WTC11 (cell line): ENCODE data around the gene KLK15. TPM values are rescaled to one million over a fixed set of nuclear protein-coding genes. Genes with fewer than 3 reads are reported as not detected.

Source experiments
- ATAC-seq: fragments of 200-7000 bp; cut with Tn5 transposase; 2 replicates; pipeline ENCODE4 v1.10.0; 2021; ENCODE audit warnings: mild to moderate bottlenecking, moderate library complexity
- CTCF ChIA-PET: fragments of 300-600 bp; sonication (Branson Sonifier 250); formaldehyde crosslinking; loops from one replicate; lab custom pipeline; 2021; ENCODE audit warnings: antibody characterized with exemption; lab: Charles Lee
- POLR2A ChIA-PET: fragments of 350-600 bp; sonication (Branson Sonifier 250); formaldehyde crosslinking; loops from one replicate; lab custom pipeline; 2021; ENCODE audit warnings: antibody characterized with exemption; lab: Charles Lee
- DNase-seq: peaks from one replicate; pipeline ENCODE4 v3.0.0; 2021; ENCODE audit warnings: low spot score
- H3K27ac Mint-ChIP-seq: 2 replicates; pipeline ENCODE4 v1.8.0; 2021; ENCODE audit warnings: mixed read lengths
- H3K27me3 Mint-ChIP-seq: 2 replicates; pipeline ENCODE4 v1.8.0; 2021; ENCODE audit warnings: low read depth, mild to moderate bottlenecking, moderate library complexity, mixed read lengths
- H3K36me3 Mint-ChIP-seq: 2 replicates; pipeline ENCODE4 v1.8.0; 2021; ENCODE audit warnings: mixed read lengths
- H3K4me1 Mint-ChIP-seq: 2 replicates; pipeline ENCODE4 v1.8.0; 2022; ENCODE audit warnings: mixed read lengths
- H3K4me3 Mint-ChIP-seq: 2 replicates; pipeline ENCODE4 v1.8.0; 2021; ENCODE audit warnings: mild to moderate bottlenecking, moderate library complexity, mixed read lengths
- H3K9me3 Mint-ChIP-seq: 2 replicates; pipeline ENCODE4 v1.8.0; 2021; ENCODE audit warnings: mixed read lengths
- CBFB ChIP-seq: sonication (generic); formaldehyde crosslinking; IDR thresholded peaks from 2 replicates; pipeline ENCODE4 v1.8.1; 2022; ENCODE audit warnings: mild to moderate bottlenecking, low read depth, missing genetic modification reagents
- CREB1 ChIP-seq: sonication (generic); formaldehyde crosslinking; IDR thresholded peaks from 2 replicates; pipeline ENCODE4 v1.8.0; 2023; ENCODE audit warnings: mild to moderate bottlenecking, missing genetic modification reagents
- EMX1 ChIP-seq: fragments of 250-450 bp; sonication (Bioruptor Pico); IDR thresholded peaks from 2 replicates; pipeline ENCODE4 v1.8.0; 2021; ENCODE audit warnings: mild to moderate bottlenecking
- MXD4 ChIP-seq: fragments of 250-450 bp; sonication (Bioruptor Pico); IDR thresholded peaks from 2 replicates; pipeline ENCODE4 v1.8.0; 2021; ENCODE audit warnings: mild to moderate bottlenecking, moderate library complexity, borderline replicate concordance
- NFYB ChIP-seq: sonication (generic); formaldehyde crosslinking; conservative IDR thresholded peaks from 2 replicates; pipeline ENCODE4 v1.8.0; 2022; ENCODE audit warnings: low read depth, missing genetic modification reagents
- NR2C2 ChIP-seq: sonication (generic); formaldehyde crosslinking; IDR thresholded peaks from 2 replicates; pipeline ENCODE4 v1.8.0; 2022; ENCODE audit warnings: mild to moderate bottlenecking, missing genetic modification reagents
- PRRX2 ChIP-seq: fragments of 250-450 bp; sonication (Bioruptor Pico); IDR thresholded peaks from 2 replicates; pipeline ENCODE4 v1.8.0; 2021; ENCODE audit warnings: mild to moderate bottlenecking
- ZNF138 ChIP-seq: sonication (generic); formaldehyde crosslinking; conservative IDR thresholded peaks from 2 replicates; pipeline ENCODE4 v1.8.1; 2022; ENCODE audit warnings: mild to moderate bottlenecking, moderate library complexity, missing genetic modification reagents
- ZNF232 ChIP-seq: sonication (generic); formaldehyde crosslinking; IDR thresholded peaks from 2 replicates; pipeline ENCODE4 v1.8.0; 2022; ENCODE audit warnings: mild to moderate bottlenecking, missing genetic modification reagents
- ZNF263 ChIP-seq: sonication (generic); formaldehyde crosslinking; IDR thresholded peaks from 2 replicates; pipeline ENCODE4 v1.8.1; 2022; ENCODE audit warnings: low read depth, mild to moderate bottlenecking, moderate library complexity, missing genetic modification reagents
- total RNA-seq: library from RNA; stranded (reverse); gene quantifications from 3 replicates; pipeline ENCODE4 v1.2.3, GENCODE V29; 2021
- TF ChIP-seq, protein P1 (sequence below): fragments of 250-450 bp; sonication (Bioruptor Pico); IDR thresholded peaks from 2 replicates; pipeline ENCODE4 v1.9.0; 2021; ENCODE audit warnings: mild to moderate bottlenecking
- TF ChIP-seq, protein P2 (sequence below): sonication (generic); formaldehyde crosslinking; IDR thresholded peaks from 2 replicates; pipeline ENCODE4 v1.8.1; 2022; ENCODE audit warnings: mild to moderate bottlenecking, moderate library complexity, missing genetic modification reagents
- TF ChIP-seq, protein P3 (sequence below): sonication (generic); formaldehyde crosslinking; conservative IDR thresholded peaks from 2 replicates; pipeline ENCODE4 v1.8.1; 2022; ENCODE audit warnings: mild to moderate bottlenecking, missing genetic modification reagents
- TF ChIP-seq, protein P4 (sequence below): sonication (generic); formaldehyde crosslinking; IDR thresholded peaks from 2 replicates; pipeline ENCODE4 v1.8.1; 2023; ENCODE audit warnings: mild to moderate bottlenecking, missing genetic modification reagents
- TF ChIP-seq, protein P5 (sequence below): fragments of 250-450 bp; sonication (Bioruptor Pico); IDR thresholded peaks from 2 replicates; pipeline ENCODE4 v1.8.0; 2021; ENCODE audit warnings: mild to moderate bottlenecking
- TF ChIP-seq, protein P6 (sequence below): sonication (generic); formaldehyde crosslinking; IDR thresholded peaks from 2 replicates; pipeline ENCODE4 v1.8.1; 2023; ENCODE audit warnings: mild to moderate bottlenecking, missing genetic modification reagents, moderate library complexity
- TF ChIP-seq, protein P7 (sequence below): fragments of 250-450 bp; sonication (Bioruptor Pico); IDR thresholded peaks from 2 replicates; pipeline ENCODE4 v1.9.0; 2021; ENCODE audit warnings: mild to moderate bottlenecking

Gene KLK15
- total RNA-seq, 1 experiment from 2014 or later = not detected

DNA sequence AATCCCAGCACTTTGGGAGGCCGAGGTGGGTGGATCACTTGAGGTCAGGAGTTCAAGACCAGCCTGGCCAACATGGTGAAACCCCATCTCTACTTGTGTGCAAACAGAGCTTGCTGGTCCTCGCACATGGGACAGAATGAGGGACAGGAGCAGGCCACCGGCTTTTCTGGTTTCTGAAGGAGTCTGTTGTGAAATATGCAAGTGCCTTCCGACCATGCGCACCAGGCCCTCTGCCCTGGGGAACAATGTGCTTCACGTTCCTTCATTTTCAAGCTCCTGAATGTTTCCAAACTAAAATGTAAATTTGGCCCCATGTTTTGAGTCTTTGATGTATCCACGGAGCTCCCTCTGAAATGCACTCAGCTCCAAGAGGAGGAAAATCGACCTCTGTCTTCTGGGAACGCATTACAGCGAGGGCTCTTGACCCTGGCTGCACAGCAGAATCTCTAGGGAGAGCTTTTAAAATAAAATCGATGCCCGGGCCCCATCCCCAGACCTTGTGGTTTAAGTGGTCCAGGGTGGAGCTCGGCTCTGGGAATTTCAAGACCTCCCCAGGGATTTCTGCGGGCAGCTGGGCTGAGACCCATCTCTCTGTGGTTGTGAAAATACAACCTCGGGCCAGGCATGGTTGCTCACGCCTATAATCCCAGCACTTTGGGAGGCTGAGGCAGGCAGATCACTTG, 52.5 kb downstream of the KLK15 start:
- H3K36me3 Mint-ChIP-seq = no peaks in the 10 kb centered on the region
- H3K9me3 Mint-ChIP-seq = no peaks in the 10 kb centered on the region
- ATAC-seq (no peak), DNase-seq (no peak)
- H3K27me3 Mint-ChIP-seq = peaks cover 78% of the 10 kb centered on the region
- peaks cover 30% of the 10 kb centered on the region for H3K4me1 Mint-ChIP-seq
- POLR2A ChIA-PET = interaction anchor here (0.7 to 1.4 kb wide), 2 partner anchors 52 to 56 kb away, joined by 3 to 4 read pairs; no protein-coding TSS in a partner anchor
- TF ChIP-seq CBFB (CRISPR knock-in tag) (no peak), MXD4 (CRISPR knock-in tag) (no peak), NFYB (CRISPR knock-in tag) (no peak), PRRX2 (CRISPR knock-in tag) (no peak)
- TF ChIP-seq, protein P1, sequence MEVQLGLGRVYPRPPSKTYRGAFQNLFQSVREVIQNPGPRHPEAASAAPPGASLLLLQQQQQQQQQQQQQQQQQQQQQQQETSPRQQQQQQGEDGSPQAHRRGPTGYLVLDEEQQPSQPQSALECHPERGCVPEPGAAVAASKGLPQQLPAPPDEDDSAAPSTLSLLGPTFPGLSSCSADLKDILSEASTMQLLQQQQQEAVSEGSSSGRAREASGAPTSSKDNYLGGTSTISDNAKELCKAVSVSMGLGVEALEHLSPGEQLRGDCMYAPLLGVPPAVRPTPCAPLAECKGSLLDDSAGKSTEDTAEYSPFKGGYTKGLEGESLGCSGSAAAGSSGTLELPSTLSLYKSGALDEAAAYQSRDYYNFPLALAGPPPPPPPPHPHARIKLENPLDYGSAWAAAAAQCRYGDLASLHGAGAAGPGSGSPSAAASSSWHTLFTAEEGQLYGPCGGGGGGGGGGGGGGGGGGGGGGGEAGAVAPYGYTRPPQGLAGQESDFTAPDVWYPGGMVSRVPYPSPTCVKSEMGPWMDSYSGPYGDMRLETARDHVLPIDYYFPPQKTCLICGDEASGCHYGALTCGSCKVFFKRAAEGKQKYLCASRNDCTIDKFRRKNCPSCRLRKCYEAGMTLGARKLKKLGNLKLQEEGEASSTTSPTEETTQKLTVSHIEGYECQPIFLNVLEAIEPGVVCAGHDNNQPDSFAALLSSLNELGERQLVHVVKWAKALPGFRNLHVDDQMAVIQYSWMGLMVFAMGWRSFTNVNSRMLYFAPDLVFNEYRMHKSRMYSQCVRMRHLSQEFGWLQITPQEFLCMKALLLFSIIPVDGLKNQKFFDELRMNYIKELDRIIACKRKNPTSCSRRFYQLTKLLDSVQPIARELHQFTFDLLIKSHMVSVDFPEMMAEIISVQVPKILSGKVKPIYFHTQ (CRISPR knock-in tag) = no peak
- TF ChIP-seq, all 79 proteins: peak for 0
- Mint-ChIP-seq H3K27ac (no peak overlapping the region), H3K4me3 (no peak overlapping the region)
- CTCF ChIA-PET = interaction anchor here (0.8 to 10.3 kb wide), 5 partner anchors 52 to 225 kb away, joined by 3 to 195 read pairs (median 12); partner anchors contain the start of genes CLEC11A and SHANK1

DNA sequence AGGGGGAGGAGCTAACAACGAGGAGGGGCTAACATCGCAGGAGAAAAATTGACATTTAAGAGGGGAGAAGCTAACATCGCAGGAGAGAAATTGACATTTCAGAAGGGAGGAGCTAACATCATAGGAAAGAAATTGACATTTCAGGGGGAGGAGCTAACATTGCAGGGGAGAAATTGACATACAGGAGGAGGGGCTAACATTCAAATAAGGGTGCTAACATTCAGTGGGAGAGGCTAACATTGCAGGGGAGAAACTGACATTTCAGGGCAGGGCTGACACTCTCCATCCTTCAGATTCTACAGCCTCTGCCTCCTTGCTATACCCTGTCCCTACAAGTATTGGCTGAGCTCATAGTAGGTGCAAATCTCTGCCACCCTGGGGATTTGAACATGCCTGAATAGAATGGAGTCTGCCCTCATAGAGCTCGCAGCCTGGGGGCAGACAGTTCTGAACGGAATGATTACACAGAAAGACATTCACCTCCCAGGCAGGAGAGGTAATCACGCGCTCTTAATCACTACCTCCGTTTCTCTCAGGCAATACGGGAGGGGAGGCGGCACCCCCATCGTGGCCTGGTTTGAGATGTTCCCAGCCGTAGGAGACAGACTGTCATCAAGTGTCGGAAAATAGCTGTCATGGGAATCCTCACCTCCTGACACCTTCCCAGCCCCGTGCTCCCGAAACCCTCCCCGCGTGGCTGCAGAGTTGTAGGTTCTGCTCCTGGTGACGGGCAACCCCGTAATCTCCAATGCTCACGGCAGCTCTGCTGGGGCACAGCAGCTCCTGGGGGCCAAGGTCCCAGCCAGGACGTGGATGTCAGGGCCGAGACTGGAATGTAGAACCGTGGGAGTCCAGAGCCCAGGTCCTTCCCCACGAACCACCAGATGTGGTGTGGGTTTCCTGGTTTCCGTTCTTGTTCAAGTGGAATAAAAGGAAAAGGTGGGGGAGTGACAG, 53.6 kb downstream of the KLK15 start:
- Mint-ChIP-seq H3K4me3 (no peak overlapping the region), H3K9me3 (no peaks in the 10 kb centered on the region), H3K4me1 (peaks cover 30% of the 10 kb centered on the region), H3K27me3 (peaks cover 84% of the 10 kb centered on the region), H3K36me3 (no peaks in the 10 kb centered on the region), H3K27ac (no peak overlapping the region)
- TF ChIP-seq ZNF138 (CRISPR knock-in tag) (no peak), ZNF232 (CRISPR knock-in tag) (no peak)
- TF ChIP-seq, protein P2, sequence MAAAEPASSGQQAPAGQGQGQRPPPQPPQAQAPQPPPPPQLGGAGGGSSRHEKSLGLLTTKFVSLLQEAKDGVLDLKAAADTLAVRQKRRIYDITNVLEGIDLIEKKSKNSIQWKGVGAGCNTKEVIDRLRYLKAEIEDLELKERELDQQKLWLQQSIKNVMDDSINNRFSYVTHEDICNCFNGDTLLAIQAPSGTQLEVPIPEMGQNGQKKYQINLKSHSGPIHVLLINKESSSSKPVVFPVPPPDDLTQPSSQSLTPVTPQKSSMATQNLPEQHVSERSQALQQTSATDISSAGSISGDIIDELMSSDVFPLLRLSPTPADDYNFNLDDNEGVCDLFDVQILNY (CRISPR knock-in tag) = no peak
- ChIA-PET CTCF (interaction anchor here (0.8 to 10.3 kb wide), 13 partner anchors 11 to 423 kb away, joined by 3 to 195 read pairs (median 7); partner anchors contain the start of genes C19orf81, CLEC11A and SHANK1), POLR2A (interaction anchor here (1.4 to 1.9 kb wide), 2 partner anchors 55 kb away, joined by 3 to 7 read pairs; no protein-coding TSS in a partner anchor)
- ATAC-seq (no peak), DNase-seq (no peak)

DNA sequence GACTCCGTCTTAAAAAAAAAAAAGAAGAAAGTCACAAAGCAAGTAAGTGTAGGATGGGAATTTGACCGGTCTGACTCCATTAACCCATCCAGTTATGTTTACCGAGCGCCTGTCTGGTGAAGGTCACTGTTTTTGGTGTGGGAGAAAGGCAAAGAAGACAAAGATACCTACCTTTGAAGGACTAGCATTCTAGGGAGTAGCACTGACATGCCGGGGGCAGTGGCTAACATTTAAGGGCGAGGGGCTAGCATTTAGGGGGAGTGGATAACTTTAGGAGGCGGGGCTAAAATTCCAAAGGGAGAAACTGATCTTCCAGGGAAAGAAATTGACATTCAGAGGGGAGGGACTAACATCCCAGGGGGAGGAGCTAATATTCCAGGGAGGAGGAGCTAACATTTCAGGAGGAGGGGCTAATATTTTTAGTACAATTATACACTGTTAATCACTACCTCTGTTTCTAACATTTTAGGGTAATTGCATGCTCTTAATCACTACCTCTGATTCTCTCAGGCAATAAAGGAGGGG, 54.4 kb downstream of the KLK15 start:
- ChIA-PET POLR2A (interaction anchor here (1.9 kb wide), 1 partner anchor 54 kb away, joined by 7 read pairs; no protein-coding TSS in a partner anchor), CTCF (interaction anchor here (0.8 to 10.3 kb wide), 13 partner anchors 12 to 422 kb away, joined by 3 to 195 read pairs (median 7); partner anchors contain the start of genes C19orf81, CLEC11A and SHANK1)
- Mint-ChIP-seq H3K9me3 (no peaks in the 10 kb centered on the region), H3K4me3 (no peak overlapping the region), H3K27ac (no peak overlapping the region), H3K36me3 (no peaks in the 10 kb centered on the region), H3K27me3 (peaks cover 90% of the 10 kb centered on the region), H3K4me1 (peaks cover 30% of the 10 kb centered on the region)
- ATAC-seq (no peak), DNase-seq (no peak)
- no peak for TF ChIP-seq CREB1 (CRISPR knock-in tag)
- no peak for TF ChIP-seq ZNF263 (CRISPR knock-in tag)
- TF ChIP-seq, protein P3, sequence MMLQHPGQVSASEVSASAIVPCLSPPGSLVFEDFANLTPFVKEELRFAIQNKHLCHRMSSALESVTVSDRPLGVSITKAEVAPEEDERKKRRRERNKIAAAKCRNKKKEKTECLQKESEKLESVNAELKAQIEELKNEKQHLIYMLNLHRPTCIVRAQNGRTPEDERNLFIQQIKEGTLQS (CRISPR knock-in tag) = no peak
- TF ChIP-seq, protein P4, sequence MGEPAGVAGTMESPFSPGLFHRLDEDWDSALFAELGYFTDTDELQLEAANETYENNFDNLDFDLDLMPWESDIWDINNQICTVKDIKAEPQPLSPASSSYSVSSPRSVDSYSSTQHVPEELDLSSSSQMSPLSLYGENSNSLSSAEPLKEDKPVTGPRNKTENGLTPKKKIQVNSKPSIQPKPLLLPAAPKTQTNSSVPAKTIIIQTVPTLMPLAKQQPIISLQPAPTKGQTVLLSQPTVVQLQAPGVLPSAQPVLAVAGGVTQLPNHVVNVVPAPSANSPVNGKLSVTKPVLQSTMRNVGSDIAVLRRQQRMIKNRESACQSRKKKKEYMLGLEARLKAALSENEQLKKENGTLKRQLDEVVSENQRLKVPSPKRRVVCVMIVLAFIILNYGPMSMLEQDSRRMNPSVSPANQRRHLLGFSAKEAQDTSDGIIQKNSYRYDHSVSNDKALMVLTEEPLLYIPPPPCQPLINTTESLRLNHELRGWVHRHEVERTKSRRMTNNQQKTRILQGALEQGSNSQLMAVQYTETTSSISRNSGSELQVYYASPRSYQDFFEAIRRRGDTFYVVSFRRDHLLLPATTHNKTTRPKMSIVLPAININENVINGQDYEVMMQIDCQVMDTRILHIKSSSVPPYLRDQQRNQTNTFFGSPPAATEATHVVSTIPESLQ = no peak
- TF ChIP-seq, protein P5, sequence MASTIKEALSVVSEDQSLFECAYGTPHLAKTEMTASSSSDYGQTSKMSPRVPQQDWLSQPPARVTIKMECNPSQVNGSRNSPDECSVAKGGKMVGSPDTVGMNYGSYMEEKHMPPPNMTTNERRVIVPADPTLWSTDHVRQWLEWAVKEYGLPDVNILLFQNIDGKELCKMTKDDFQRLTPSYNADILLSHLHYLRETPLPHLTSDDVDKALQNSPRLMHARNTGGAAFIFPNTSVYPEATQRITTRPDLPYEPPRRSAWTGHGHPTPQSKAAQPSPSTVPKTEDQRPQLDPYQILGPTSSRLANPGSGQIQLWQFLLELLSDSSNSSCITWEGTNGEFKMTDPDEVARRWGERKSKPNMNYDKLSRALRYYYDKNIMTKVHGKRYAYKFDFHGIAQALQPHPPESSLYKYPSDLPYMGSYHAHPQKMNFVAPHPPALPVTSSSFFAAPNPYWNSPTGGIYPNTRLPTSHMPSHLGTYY (CRISPR knock-in tag) = no peak
- TF ChIP-seq CBFB (CRISPR knock-in tag) = no peak
- TF ChIP-seq EMX1 = no peak
- TF ChIP-seq NR2C2 = no peak
- TF ChIP-seq, protein P6, sequence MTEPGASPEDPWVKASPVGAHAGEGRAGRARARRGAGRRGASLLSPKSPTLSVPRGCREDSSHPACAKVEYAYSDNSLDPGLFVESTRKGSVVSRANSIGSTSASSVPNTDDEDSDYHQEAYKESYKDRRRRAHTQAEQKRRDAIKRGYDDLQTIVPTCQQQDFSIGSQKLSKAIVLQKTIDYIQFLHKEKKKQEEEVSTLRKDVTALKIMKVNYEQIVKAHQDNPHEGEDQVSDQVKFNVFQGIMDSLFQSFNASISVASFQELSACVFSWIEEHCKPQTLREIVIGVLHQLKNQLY = no peak
- TF ChIP-seq, protein P7, sequence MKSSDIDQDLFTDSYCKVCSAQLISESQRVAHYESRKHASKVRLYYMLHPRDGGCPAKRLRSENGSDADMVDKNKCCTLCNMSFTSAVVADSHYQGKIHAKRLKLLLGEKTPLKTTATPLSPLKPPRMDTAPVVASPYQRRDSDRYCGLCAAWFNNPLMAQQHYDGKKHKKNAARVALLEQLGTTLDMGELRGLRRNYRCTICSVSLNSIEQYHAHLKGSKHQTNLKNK (CRISPR knock-in tag) = no peak
